Endothelial cell of umbilical vein (primary cell): ENCODE data around the gene TAS1R2. TPM values are rescaled to one million over a fixed set of nuclear protein-coding genes. Genes with fewer than 3 reads are reported as not detected.

Source experiments
- BruUV-seq: library from RNA; stranded (reverse); fragments of 400-500 nt; replicated peaks from 2 replicates; lab custom pipeline; 2021; lab: Mats Ljungman, UMichigan
- CTCF ChIA-PET: fragments of 300-600, 350-600 bp; sonication (Branson Sonifier 250); formaldehyde crosslinking; loops from one replicate; lab custom pipeline; 2021; ENCODE audit warnings: antibody characterized with exemption, inconsistent platforms; lab: Charles Lee
- POLR2A ChIA-PET: fragments of 300-600, 350-600 bp; sonication (Branson Sonifier 250); formaldehyde crosslinking; loops from one replicate; lab custom pipeline; 2021; ENCODE audit warnings: antibody characterized with exemption, inconsistent platforms; lab: Charles Lee
- DNase-seq: peaks from one replicate; pipeline ENCODE4 v3.0.0-alpha.2; 2011; ENCODE audit warnings: low read depth, low spot score
- FAIRE-seq: peaks from 2 replicates; lab custom pipeline; 2011; peaks lifted over from hg19 to GRCh38; lab: Jason Lieb, UNC
- H2AFZ ChIP-seq: 2 replicates; pipeline ENCODE4 v1.6.0; 2012; ENCODE audit warnings: low read depth, low read length, control low read depth, inconsistent platforms
- H3K27ac ChIP-seq: 2 replicates; pipeline ENCODE4 v1.5.1; 2011; ENCODE audit warnings: low read depth, mild to moderate bottlenecking, control low read depth, low read length, moderate library complexity; ENCODE audit not compliant: insufficient read depth
- H3K27me3 ChIP-seq, 2 experiments: 2 replicates each; pipeline versions ENCODE4 v1.6.0 to v1.6.1; 2011; ENCODE audit warnings: low read length in 2 of 2, mixed read lengths in 1 of 2; ENCODE audit not compliant: control insufficient read depth in 2 of 2, insufficient read depth in 2 of 2
- H3K36me3 ChIP-seq, 2 experiments: 2 replicates in 1 of 2; 3 replicates in 1 of 2; pipeline ENCODE4 v1.5.1; 2011; ENCODE audit warnings: low read length in 2 of 2, mild to moderate bottlenecking in 1 of 2, moderate library complexity in 1 of 2; ENCODE audit not compliant: control insufficient read depth in 2 of 2, insufficient read depth in 2 of 2; ENCODE audit errors: extremely low read depth in 1 of 2
- H3K4me1 ChIP-seq: 3 replicates; pipeline ENCODE4 v1.5.1; 2011; ENCODE audit warnings: mild to moderate bottlenecking, low read length; ENCODE audit not compliant: control insufficient read depth, insufficient read depth; ENCODE audit errors: extremely low read depth
- H3K4me2 ChIP-seq: 2 replicates; pipeline ENCODE4 v1.6.1; 2011; ENCODE audit warnings: low read length, control low read depth, mixed read lengths; ENCODE audit not compliant: insufficient read depth
- H3K4me3 ChIP-seq, 3 experiments: fragments of 200-600 bp in 1 of 3; sonication (generic), shearing (Covaris generic) in 1 of 3; replicated peaks in 1 of 3; 2 replicates each; pipeline ENCODE4 v1.5.1; 2011 to 2016; ENCODE audit warnings: control low read depth in 3 of 3, low read length in 3 of 3, mild to moderate bottlenecking in 2 of 3, inconsistent platforms in 1 of 3, low read depth in 1 of 3, moderate library complexity in 1 of 3; ENCODE audit not compliant: insufficient read depth in 1 of 3
- H3K79me2 ChIP-seq: 2 replicates; pipeline ENCODE4 v1.6.0; 2012; ENCODE audit warnings: low read length, inconsistent platforms; ENCODE audit not compliant: control insufficient read depth, insufficient read depth
- H3K9ac ChIP-seq: replicated peaks from 2 replicates; pipeline ENCODE3; 2011; ENCODE audit warnings: low read length, control low read depth; ENCODE audit not compliant: insufficient read depth; ENCODE audit errors: extremely low read depth
- H3K9me1 ChIP-seq: replicated peaks from 3 replicates; pipeline ENCODE4 v1.6.0; 2011; ENCODE audit warnings: mild to moderate bottlenecking, low read length; ENCODE audit not compliant: control insufficient read depth, insufficient read depth; ENCODE audit errors: extremely low read depth
- H3K9me3 ChIP-seq: replicated peaks from 2 replicates; pipeline ENCODE4 v1.5.1; 2012; ENCODE audit warnings: low read length, inconsistent platforms; ENCODE audit not compliant: control insufficient read depth, insufficient read depth
- H4K20me1 ChIP-seq: replicated peaks from 2 replicates; pipeline ENCODE3; 2011; ENCODE audit warnings: mild to moderate bottlenecking, low read length; ENCODE audit not compliant: control insufficient read depth, insufficient read depth; ENCODE audit errors: extremely low read depth
- CTCF ChIP-seq, 2 donors: IDR thresholded peaks; 1 replicate in 1 of 2; 2 replicates in 1 of 2; pipeline ENCODE4 v1.5.1; 2011; ENCODE audit warnings: low read length in 2 of 2, mild to moderate bottlenecking in 2 of 2, moderate library complexity in 2 of 2, control low read depth in 1 of 2, inconsistent platforms in 1 of 2, low read depth in 1 of 2; ENCODE audit not compliant: insufficient read depth in 1 of 2; ENCODE audit errors: extremely low read depth in 1 of 2
- EZH2 ChIP-seq: IDR thresholded peaks from 2 replicates; pipeline ENCODE4 v1.6.1; 2012; ENCODE audit warnings: borderline replicate concordance, low read depth, mild to moderate bottlenecking, moderate library complexity, low read length, inconsistent platforms; ENCODE audit not compliant: severe bottlenecking
- FOS ChIP-seq: IDR thresholded peaks from 2 replicates; pipeline ENCODE4 v1.6.1; 2011; ENCODE audit warnings: mild to moderate bottlenecking, low read length, moderate library complexity, borderline replicate concordance; ENCODE audit not compliant: insufficient read depth
- GATA2 ChIP-seq: IDR thresholded peaks from 2 replicates; pipeline ENCODE4 v1.7.0; 2011; ENCODE audit warnings: low read depth, mild to moderate bottlenecking, moderate library complexity, mixed read lengths, low read length; ENCODE audit not compliant: insufficient read length, insufficient read depth
- JUN ChIP-seq: IDR thresholded peaks from 2 replicates; pipeline ENCODE4 v1.6.1; 2011; ENCODE audit warnings: borderline replicate concordance, low read depth; ENCODE audit not compliant: insufficient read length, insufficient read depth
- MAX ChIP-seq: IDR thresholded peaks from 2 replicates; pipeline ENCODE4 v1.6.1; 2011; ENCODE audit not compliant: insufficient read depth, insufficient read length
- MYC ChIP-seq: IDR thresholded peaks from one replicate; pipeline ENCODE4 v1.6.1; 2011; ENCODE audit warnings: mild to moderate bottlenecking, low read depth, low read length
- POLR2A ChIP-seq: IDR thresholded peaks from 2 replicates; pipeline ENCODE4 v1.6.1; 2012; ENCODE audit warnings: low read depth, mild to moderate bottlenecking, control low read depth, low read length
- POLR2AphosphoS5 ChIP-seq: IDR thresholded peaks from 2 replicates; pipeline ENCODE4 v1.6.1; 2012; ENCODE audit warnings: low read depth, mild to moderate bottlenecking, control low read depth, low read length, moderate library complexity; ENCODE audit not compliant: insufficient read depth
- dilution Hi-C: fragments of 300-500 bp; cut with MboI; formaldehyde crosslinking; loops from one replicate; pipeline ENCODE4 v1.15.0; 2019; ENCODE audit warnings: low sequenced_read_pairs; ENCODE audit not compliant: extremely low pct_ligation_motif_present
- intact Hi-C: fragments of 100-400 bp; cut with micrococcal nuclease; formaldehyde crosslinking; loops from one replicate; pipeline ENCODE4 v1.10.0; 2022
- polyA plus RNA-seq, 4 experiments: library from polyadenylated mRNA; depleted of rRNA in 3 of 4; stranded (reverse) in 3 of 4; unstranded in 1 of 4; fragments of >200 nt; gene quantifications; 2 replicates each; pipeline versions ENCODE4 v1.2.1 to v1.2.3, GENCODE V29; 2011 to 2012; ENCODE audit warnings: missing spikeins in 1 of 4
- total RNA-seq: library from RNA; stranded (reverse); gene quantifications from 2 replicates; pipeline ENCODE4 v1.2.3, GENCODE V29; 2021

TAS1R2 gene
- total and polyA plus RNA-seq, 2 donors (not counting 3 experiments of a cell fraction or from before 2014, with no cell fraction given) = not detected

GRCh38 chr1:18876210-18876609 is 16.8 kb upstream of the TAS1R2 start:
- FAIRE-seq (no peak), DNase-seq (no peak)
- ChIA-PET CTCF (interaction anchor here (1.0 to 7.2 kb wide), 11 partner anchors 9 to 1220 kb away, joined by 3 to 127 read pairs (median 7); no protein-coding TSS in a partner anchor), POLR2A (no interaction called here)
- no peaks in the 10 kb centered on the region for H3K79me2 ChIP-seq
- intact Hi-C loops (loop anchor here (10.0 kb wide), 1 partner anchor 1211 kb away; no protein-coding TSS in a partner anchor), dilution Hi-C loops (no loop called here)
- TF ChIP-seq POLR2AphosphoS5 = no peak
- TF ChIP-seq POLR2A = no peak
- no peak for TF ChIP-seq CTCF (IDR thresholded peaks at IDR 0.05; ENCODE audit: extremely low read depth in 1 of 2, insufficient read depth in 1 of 2, low read depth in 1 of 2, low read length in 2 of 2)
- TF ChIP-seq FOS = no peak
- no peak for TF ChIP-seq EZH2
- TF ChIP-seq JUN = no peak
- TF ChIP-seq MYC = no peak
- TF ChIP-seq MAX = no peak
- no peak for TF ChIP-seq GATA2
- no peaks in the 10 kb centered on the region for H3K4me1 ChIP-seq
- no TSS peak for BruUV-seq
- no peak overlapping the region for H3K27ac ChIP-seq
- no peaks in the 10 kb centered on the region for H3K9me3 ChIP-seq
- peaks cover 0 to 4% of the 10 kb centered on the region in 2 experiments for H3K36me3 ChIP-seq
- H3K4me2 ChIP-seq = no peak overlapping the region
- H2AFZ ChIP-seq = no peak overlapping the region
- no peak overlapping the region for H3K4me3 ChIP-seq
- no peaks in the 10 kb centered on the region for H3K27me3 ChIP-seq
- H3K9me1 ChIP-seq = no peaks in the 10 kb centered on the region
- no peak overlapping the region for H3K9ac ChIP-seq
- H4K20me1 ChIP-seq = no peaks in the 10 kb centered on the region
